Measurements from ENCODE around the gene FRY. TPM values are rescaled to one million over a fixed set of nuclear protein-coding genes. Genes with fewer than 3 reads are reported as not detected.

The FRY gene
- total RNA-seq, 4 donors from 2014 or later, result 5.8 to 17.4 (median 12.0) TPM

DNA sequence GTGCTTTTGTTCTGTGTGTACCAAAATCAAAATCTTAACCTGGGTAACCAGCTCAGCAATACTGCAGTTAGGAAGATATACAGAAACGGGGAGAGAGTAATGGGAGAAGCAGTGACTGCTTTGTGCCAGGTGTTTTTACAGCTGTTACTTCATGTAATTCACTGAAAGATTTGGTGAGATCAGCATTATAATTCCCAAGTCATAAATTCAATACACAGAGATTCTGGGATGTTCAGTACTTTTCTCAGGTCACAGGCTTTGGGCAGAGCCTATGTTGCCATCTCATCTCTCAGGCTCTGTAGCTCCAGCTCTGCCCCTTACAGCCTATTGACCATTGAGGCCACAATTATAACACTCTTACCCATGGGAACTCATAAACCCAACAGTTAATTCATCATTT lies 145.1 kb downstream of the FRY start:
- no peak overlapping the region for H3K27ac ChIP-seq
- TF ChIP-seq POLR2A (IDR thresholded peaks at IDR 0.05), result no peak
- TF ChIP-seq, protein P1, sequence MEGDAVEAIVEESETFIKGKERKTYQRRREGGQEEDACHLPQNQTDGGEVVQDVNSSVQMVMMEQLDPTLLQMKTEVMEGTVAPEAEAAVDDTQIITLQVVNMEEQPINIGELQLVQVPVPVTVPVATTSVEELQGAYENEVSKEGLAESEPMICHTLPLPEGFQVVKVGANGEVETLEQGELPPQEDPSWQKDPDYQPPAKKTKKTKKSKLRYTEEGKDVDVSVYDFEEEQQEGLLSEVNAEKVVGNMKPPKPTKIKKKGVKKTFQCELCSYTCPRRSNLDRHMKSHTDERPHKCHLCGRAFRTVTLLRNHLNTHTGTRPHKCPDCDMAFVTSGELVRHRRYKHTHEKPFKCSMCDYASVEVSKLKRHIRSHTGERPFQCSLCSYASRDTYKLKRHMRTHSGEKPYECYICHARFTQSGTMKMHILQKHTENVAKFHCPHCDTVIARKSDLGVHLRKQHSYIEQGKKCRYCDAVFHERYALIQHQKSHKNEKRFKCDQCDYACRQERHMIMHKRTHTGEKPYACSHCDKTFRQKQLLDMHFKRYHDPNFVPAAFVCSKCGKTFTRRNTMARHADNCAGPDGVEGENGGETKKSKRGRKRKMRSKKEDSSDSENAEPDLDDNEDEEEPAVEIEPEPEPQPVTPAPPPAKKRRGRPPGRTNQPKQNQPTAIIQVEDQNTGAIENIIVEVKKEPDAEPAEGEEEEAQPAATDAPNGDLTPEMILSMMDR (IDR thresholded peaks at IDR 0.05), result no peak
- WGBS, 2 donors, result 67 to 83% methylated on average over 1 of the region's 1 CpG
- no peaks in the 10 kb centered on the region for H3K9me3 ChIP-seq
- H3K36me3 ChIP-seq, result no peaks in the 10 kb centered on the region
- no peak overlapping the region for H3K4me3 ChIP-seq
- no peaks in the 10 kb centered on the region for H3K4me1 ChIP-seq
- no peak for DNase-seq
- intact Hi-C loops (cut with DNase I), result no loop called here
- no peaks in the 10 kb centered on the region for H3K27me3 ChIP-seq

DNA sequence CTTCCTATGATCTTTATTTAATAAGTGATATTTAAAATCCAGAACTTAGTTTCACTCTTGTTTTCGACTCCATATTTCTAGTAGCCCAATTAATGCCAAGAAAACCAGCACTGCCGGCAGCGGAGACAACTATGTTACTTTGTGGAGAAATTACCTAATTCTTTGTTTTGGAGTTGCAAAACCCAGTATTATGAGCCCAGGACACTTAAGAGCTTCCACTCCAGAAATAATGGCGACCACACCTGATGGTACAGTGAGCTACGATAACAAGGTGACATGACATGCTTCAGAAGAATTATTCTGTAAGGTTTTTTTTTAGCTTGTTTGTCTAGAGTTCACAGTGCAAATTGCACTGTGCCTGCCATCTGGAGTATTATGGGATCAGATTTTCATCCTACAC lies 147.2 kb downstream of the FRY start:
- intact Hi-C loops (cut with DNase I), result no loop called here
- no peak for DNase-seq
- H3K27me3 ChIP-seq, result no peaks in the 10 kb centered on the region
- no peak overlapping the region for H3K27ac ChIP-seq
- 71 to 73% methylated on average over 5 of the region's 5 CpGs for WGBS, 2 donors
- H3K9me3 ChIP-seq, result no peaks in the 10 kb centered on the region
- H3K4me1 ChIP-seq, result no peaks in the 10 kb centered on the region
- H3K4me3 ChIP-seq, result no peak overlapping the region
- TF ChIP-seq, protein P1 (IDR thresholded peaks at IDR 0.05), result no peak
- TF ChIP-seq POLR2A (IDR thresholded peaks at IDR 0.05), result no peak
- H3K36me3 ChIP-seq, result no peaks in the 10 kb centered on the region

DNA sequence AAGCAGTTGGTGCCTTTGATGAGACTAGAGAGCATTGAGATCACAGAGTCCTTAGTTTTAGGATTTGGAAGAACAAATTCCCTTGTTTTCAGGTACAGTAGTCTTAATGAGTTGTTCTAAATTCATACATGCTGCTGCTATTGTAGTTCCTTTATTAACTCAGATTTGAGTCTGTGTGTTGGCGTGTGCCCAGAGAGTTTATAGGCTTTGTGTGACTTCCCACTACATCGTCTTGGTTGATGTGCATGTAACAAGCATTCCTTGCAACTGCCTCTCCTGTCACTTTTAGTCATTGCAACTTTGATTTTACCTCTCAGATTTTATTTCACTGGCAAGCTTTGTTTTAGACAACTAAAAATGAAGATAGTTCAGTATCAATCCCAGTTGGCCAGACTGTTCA lies 148.1 kb downstream of the FRY start:
- Histone ChIP-seq H3K4me3 (no peak overlapping the region), H3K4me1 (no peaks in the 10 kb centered on the region), H3K27ac (no peak overlapping the region), H3K36me3 (no peaks in the 10 kb centered on the region), H3K9me3 (no peaks in the 10 kb centered on the region), H3K27me3 (no peaks in the 10 kb centered on the region)
- TF ChIP-seq POLR2A (IDR thresholded peaks at IDR 0.05), result no peak
- TF ChIP-seq, protein P1 (IDR thresholded peaks at IDR 0.05), result no peak
- intact Hi-C loops (cut with DNase I), result no loop called here
- no peak for DNase-seq
- 70 to 74% methylated on average over 2 of the region's 2 CpGs for WGBS, 2 donors

DNA sequence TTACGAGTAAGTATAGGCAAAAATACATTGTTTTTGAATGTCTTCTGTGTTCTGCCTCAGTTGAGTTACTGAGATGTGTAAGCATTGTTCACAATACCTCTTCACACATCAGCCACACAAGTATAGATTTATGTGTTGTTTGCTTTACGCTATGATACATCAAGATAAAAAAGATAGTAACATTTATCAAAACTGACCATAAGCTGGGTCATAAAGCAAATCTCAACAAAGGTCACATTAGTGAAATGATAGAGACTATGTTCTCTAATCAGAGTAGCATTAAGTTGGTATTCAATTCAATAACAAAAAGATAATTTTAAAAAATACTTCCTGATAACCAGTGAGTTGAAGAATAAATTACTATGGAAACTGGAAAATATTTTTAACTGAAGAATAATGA lies 156.1 kb downstream of the FRY start:
- TF ChIP-seq, protein P1 (IDR thresholded peaks at IDR 0.05), result no peak
- TF ChIP-seq POLR2A (IDR thresholded peaks at IDR 0.05), result no peak
- Histone ChIP-seq H3K9me3 (no peaks in the 10 kb centered on the region), H3K27me3 (no peaks in the 10 kb centered on the region), H3K4me1 (no peaks in the 10 kb centered on the region), H3K27ac (no peak overlapping the region), H3K4me3 (no peak overlapping the region), H3K36me3 (peaks cover 0 to 4% (median 0%) of the 10 kb centered on the region in 3 donors)
- 78 to 97% methylated on average over 2 of the region's 2 CpGs for WGBS, 2 donors
- DNase-seq, result no peak
- intact Hi-C loops (cut with DNase I), result no loop called here

DNA sequence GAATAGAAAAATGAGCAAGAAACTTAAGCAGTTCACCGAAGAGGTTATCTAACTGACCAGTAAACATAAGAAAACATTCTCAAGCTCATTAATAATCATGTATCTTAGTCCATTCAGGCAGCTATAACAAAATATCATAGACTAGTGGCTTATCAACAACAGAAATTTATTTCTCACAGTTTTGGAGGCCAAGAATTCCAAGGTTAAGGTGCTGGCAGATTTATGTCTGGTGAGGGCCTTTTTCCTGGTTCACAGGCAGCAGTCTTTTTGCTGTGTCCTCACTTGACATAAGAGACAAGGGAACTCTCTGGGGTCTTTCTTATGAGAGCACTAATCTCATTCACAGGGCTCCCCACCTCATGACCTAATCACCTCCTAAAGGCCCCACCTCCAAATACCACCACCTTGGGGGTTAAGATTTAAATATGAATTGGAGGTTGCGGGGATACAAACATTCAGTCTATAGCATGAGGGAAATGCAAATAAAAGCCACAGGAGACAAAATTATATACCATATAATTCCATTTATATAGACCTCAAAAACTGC lies 160.0 kb downstream of the FRY start:
- TF ChIP-seq, protein P1 (IDR thresholded peaks at IDR 0.05), result no peak
- no peak for TF ChIP-seq POLR2A (IDR thresholded peaks at IDR 0.05)
- Histone ChIP-seq H3K27ac (no peak overlapping the region), H3K9me3 (no peaks in the 10 kb centered on the region), H3K4me1 (no peaks in the 10 kb centered on the region), H3K27me3 (no peaks in the 10 kb centered on the region), H3K4me3 (no peak overlapping the region), H3K36me3 (no peaks in the 10 kb centered on the region)
- no peak for DNase-seq
- intact Hi-C loops (cut with DNase I), result no loop called here
- 87% methylated on average over 2 of the region's 2 CpGs for WGBS, 2 donors
